CD4-positive, CD25-positive, alpha-beta regulatory T cell (primary cell): ENCODE data around the gene PIK3R5. TPM values are rescaled to one million over a fixed set of nuclear protein-coding genes. Genes with fewer than 3 reads are reported as not detected.

Source experiments
- ATAC-seq, 2 donors: fragments of 150-1000 bp; cut with Tn5 transposase; one replicate each; pipeline ENCODE4 v1.10.0; 2021; ENCODE audit warnings: low read depth in 2 of 2, moderate number of reproducible peaks in 2 of 2, moderate library complexity in 1 of 2
- DNase-seq, 3 donors: peaks; one replicate each; pipeline versions ENCODE4 v3.0.0 to v3.0.0-alpha.2; 2012 to 2022; ENCODE audit warnings: mixed read lengths in 1 of 3
- H3K27ac ChIP-seq: one replicate; pipeline ENCODE4 v1.7.0; 2013; ENCODE audit warnings: mild to moderate bottlenecking, low read length; ENCODE audit not compliant: insufficient read depth, poor library complexity, severe bottlenecking
- H3K27me3 ChIP-seq: one replicate; pipeline ENCODE4 v1.7.0; 2013; ENCODE audit warnings: low read length; ENCODE audit not compliant: control insufficient read depth, insufficient read depth
- H3K36me3 ChIP-seq: one replicate; pipeline ENCODE4 v1.7.0; 2013; ENCODE audit warnings: mild to moderate bottlenecking, low read length, moderate library complexity; ENCODE audit not compliant: control insufficient read depth, insufficient read depth
- H3K4me1 ChIP-seq: 2 replicates; pipeline ENCODE4 v1.7.0; 2013; ENCODE audit warnings: mild to moderate bottlenecking, low read length; ENCODE audit not compliant: insufficient read depth, control insufficient read depth, poor library complexity, severe bottlenecking
- H3K4me3 ChIP-seq: one replicate; pipeline ENCODE4 v1.7.0; 2013; ENCODE audit warnings: low read depth, mild to moderate bottlenecking, low read length, moderate library complexity
- H3K9me3 ChIP-seq, 2 experiments: 1 replicate in 1 of 2; 2 replicates in 1 of 2; pipeline ENCODE4 v1.7.0; 2013; ENCODE audit warnings: low read length in 2 of 2, mild to moderate bottlenecking in 1 of 2, moderate library complexity in 1 of 2; ENCODE audit not compliant: control insufficient read depth in 2 of 2
- H3K27ac Mint-ChIP-seq, 3 donors: one replicate each; pipeline ENCODE4 v1.8.0; 2020 to 2022; ENCODE audit warnings: mild to moderate bottlenecking in 3 of 3, mixed read lengths in 3 of 3, moderate library complexity in 2 of 3
- H3K27me3 Mint-ChIP-seq: one replicate; pipeline ENCODE4 v1.8.0; 2022; ENCODE audit warnings: mild to moderate bottlenecking, mixed read lengths
- H3K36me3 Mint-ChIP-seq: one replicate; pipeline ENCODE4 v1.8.0; 2020; ENCODE audit warnings: mixed read lengths
- H3K4me1 Mint-ChIP-seq, 4 donors: one replicate each; pipeline ENCODE4 v1.8.0; 2020 to 2022; ENCODE audit warnings: mixed read lengths in 4 of 4, mild to moderate bottlenecking in 1 of 4
- H3K4me3 Mint-ChIP-seq, 4 donors: one replicate each; pipeline ENCODE4 v1.8.0; 2020 to 2022; ENCODE audit warnings: mild to moderate bottlenecking in 4 of 4, mixed read lengths in 4 of 4, moderate library complexity in 3 of 4
- H3K9me3 Mint-ChIP-seq, 7 donors: one replicate each; pipeline ENCODE4 v1.8.0; 2020 to 2022; ENCODE audit warnings: mixed read lengths in 7 of 7, mild to moderate bottlenecking in 3 of 7, moderate library complexity in 2 of 7
- polyA plus RNA-seq, 4 donors: library from polyadenylated mRNA; unstranded; fragments of 300-500 nt; fragmentation: Illumina TruSeq; gene quantifications; one replicate each; pipeline ENCODE4 v1.2.3, GENCODE V29; 2021
- total RNA-seq: library from RNA; stranded (reverse); gene quantifications from one replicate; pipeline ENCODE4 v1.2.3, GENCODE V29; 2022

PIK3R5 gene
- total and polyA plus RNA-seq, 5 donors from 2014 or later = 34.8 to 275 (median 37.5) TPM

- Mint-ChIP-seq H3K4me3 (no peak overlapping the region), H3K27ac (no peak overlapping the region), H3K36me3 (no peaks in the 10 kb centered on the region), H3K27me3 (peaks cover 14% of the 10 kb centered on the region), H3K4me1 (no peaks in the 10 kb centered on the region), H3K9me3 (no peaks in the 10 kb centered on the region)
- Histone ChIP-seq H3K27ac (no peak overlapping the region), H3K4me1 (no peaks in the 10 kb centered on the region), H3K36me3 (no peaks in the 10 kb centered on the region), H3K27me3 (no peaks in the 10 kb centered on the region), H3K4me3 (no peak overlapping the region), H3K9me3 (no peaks in the 10 kb centered on the region)
- no peak for ATAC-seq
- no peak for DNase-seq
These were observed 122.2 kb downstream of the PIK3R5 start for GRCh38 chr17:8843344-8843743.

DNA sequence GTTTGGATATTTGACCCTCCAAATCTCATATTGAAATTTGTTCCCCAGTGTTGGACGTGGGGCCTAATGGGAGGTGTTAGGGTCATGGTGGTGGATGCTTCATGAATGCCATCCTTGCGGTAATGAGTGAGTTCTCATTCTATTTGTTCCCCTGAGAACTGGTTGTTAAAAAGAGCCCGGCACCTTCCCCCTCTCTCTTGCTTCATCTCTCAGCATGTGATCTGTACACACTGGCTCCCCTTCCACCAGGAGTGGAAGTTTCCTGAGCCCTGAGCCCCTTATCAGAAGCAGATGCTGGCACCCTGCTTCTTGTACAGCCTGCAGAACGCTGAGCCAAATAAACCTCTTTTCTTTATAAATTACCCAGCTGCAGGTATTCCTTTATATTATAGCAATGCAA, 123.7 kb downstream of the PIK3R5 start:
- H3K9me3 ChIP-seq = no peaks in the 10 kb centered on the region
- H3K4me3 ChIP-seq = no peak overlapping the region
- no peak for DNase-seq
- H3K27ac Mint-ChIP-seq = peak overlapping the region in 1 of 3 donors; percentile 17
- no peaks in the 10 kb centered on the region for H3K36me3 Mint-ChIP-seq
- ATAC-seq = no peak
- no peaks in the 10 kb centered on the region for H3K9me3 Mint-ChIP-seq
- no peaks in the 10 kb centered on the region for H3K4me1 Mint-ChIP-seq
- no peak overlapping the region for H3K4me3 Mint-ChIP-seq
- no peaks in the 10 kb centered on the region for H3K36me3 ChIP-seq
- H3K27ac ChIP-seq = no peak overlapping the region
- peaks cover 14% of the 10 kb centered on the region for H3K27me3 Mint-ChIP-seq
- H3K4me1 ChIP-seq = no peaks in the 10 kb centered on the region
- no peaks in the 10 kb centered on the region for H3K27me3 ChIP-seq

GRCh38 chr17:8839410-8839935, 126.0 kb downstream of the PIK3R5 start:
- ATAC-seq = no peak
- no peaks in the 10 kb centered on the region for H3K4me1 ChIP-seq
- no peak overlapping the region for H3K27ac ChIP-seq
- H3K9me3 Mint-ChIP-seq = no peaks in the 10 kb centered on the region
- H3K27ac Mint-ChIP-seq = no peak overlapping the region
- H3K36me3 ChIP-seq = no peaks in the 10 kb centered on the region
- peaks cover 17% of the 10 kb centered on the region for H3K27me3 Mint-ChIP-seq
- H3K4me1 Mint-ChIP-seq = no peaks in the 10 kb centered on the region
- H3K9me3 ChIP-seq = no peaks in the 10 kb centered on the region
- DNase-seq = no peak
- no peak overlapping the region for H3K4me3 Mint-ChIP-seq
- no peak overlapping the region for H3K4me3 ChIP-seq
- no peaks in the 10 kb centered on the region for H3K36me3 Mint-ChIP-seq
- H3K27me3 ChIP-seq = no peaks in the 10 kb centered on the region

- Histone ChIP-seq H3K4me1 (no peaks in the 10 kb centered on the region), H3K9me3 (no peaks in the 10 kb centered on the region), H3K27me3 (no peaks in the 10 kb centered on the region), H3K36me3 (no peaks in the 10 kb centered on the region), H3K27ac (no peak overlapping the region), H3K4me3 (no peak overlapping the region)
- Mint-ChIP-seq H3K27ac (no peak overlapping the region), H3K27me3 (peaks cover 17% of the 10 kb centered on the region), H3K4me1 (no peaks in the 10 kb centered on the region), H3K4me3 (no peak overlapping the region), H3K36me3 (no peaks in the 10 kb centered on the region), H3K9me3 (no peaks in the 10 kb centered on the region)
- DNase-seq (no peak), ATAC-seq (no peak)
These were observed 126.9 kb downstream of the PIK3R5 start for GRCh38 chr17:8838551-8839095.

- no peaks in the 10 kb centered on the region for H3K4me1 ChIP-seq
- DNase-seq (no peak), ATAC-seq (no peak)
- no peak overlapping the region for H3K4me3 ChIP-seq
- H3K27ac ChIP-seq = no peak overlapping the region
- Mint-ChIP-seq H3K4me1 (no peaks in the 10 kb centered on the region), H3K4me3 (no peak overlapping the region), H3K27me3 (peaks cover 11% of the 10 kb centered on the region), H3K36me3 (no peaks in the 10 kb centered on the region), H3K27ac (no peak overlapping the region), H3K9me3 (no peaks in the 10 kb centered on the region)
- H3K9me3 ChIP-seq = no peaks in the 10 kb centered on the region
- H3K36me3 ChIP-seq = no peaks in the 10 kb centered on the region
- H3K27me3 ChIP-seq = no peaks in the 10 kb centered on the region
These were observed 127.9 kb downstream of the PIK3R5 start for GRCh38 chr17:8837563-8838075.

DNA sequence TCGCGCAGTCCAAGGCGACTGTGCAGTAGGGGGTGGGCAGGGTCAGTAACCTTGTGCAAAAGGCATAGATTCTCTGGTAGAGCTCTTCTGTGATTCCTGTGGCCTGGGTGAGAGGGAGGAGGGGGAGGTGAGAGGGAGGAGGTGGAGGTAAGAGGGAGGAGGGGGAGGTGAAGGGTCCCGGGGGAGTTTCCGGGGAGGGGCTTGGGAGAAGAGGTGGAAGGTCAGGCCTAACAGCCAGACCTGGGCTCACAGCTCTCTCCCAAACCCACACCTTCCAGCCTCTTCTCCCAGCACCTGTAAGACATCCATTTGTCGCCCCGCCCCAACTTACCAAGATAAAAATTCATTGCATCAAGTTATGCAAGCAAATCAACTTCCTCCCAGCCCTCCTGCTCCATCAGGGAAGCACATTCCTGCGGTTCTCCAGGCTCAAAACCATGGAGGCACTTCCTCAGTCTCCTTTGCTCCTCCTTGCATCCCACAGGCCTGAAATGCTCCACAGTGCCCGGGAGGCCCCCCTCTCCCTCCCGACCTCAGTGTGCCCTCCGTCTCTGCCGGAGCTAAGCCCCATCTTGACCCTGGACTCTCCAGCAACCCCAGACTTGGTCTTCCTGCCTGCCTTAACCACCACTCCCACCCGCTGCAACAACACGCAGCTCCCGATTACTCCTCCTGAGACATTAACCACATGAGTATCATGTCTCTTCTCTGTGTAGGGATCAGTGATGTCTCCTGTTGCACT, 128.5 kb downstream of the PIK3R5 start:
- Mint-ChIP-seq H3K4me1 (no peaks in the 10 kb centered on the region), H3K27me3 (peaks cover 11% of the 10 kb centered on the region), H3K4me3 (no peak overlapping the region), H3K9me3 (no peaks in the 10 kb centered on the region), H3K36me3 (no peaks in the 10 kb centered on the region), H3K27ac (no peak overlapping the region)
- Histone ChIP-seq H3K27ac (no peak overlapping the region), H3K4me3 (no peak overlapping the region), H3K27me3 (no peaks in the 10 kb centered on the region), H3K4me1 (no peaks in the 10 kb centered on the region), H3K36me3 (no peaks in the 10 kb centered on the region), H3K9me3 (no peaks in the 10 kb centered on the region)
- DNase-seq (no peak), ATAC-seq (no peak)

- no peaks in the 10 kb centered on the region for H3K36me3 ChIP-seq
- Mint-ChIP-seq H3K4me3 (no peak overlapping the region), H3K9me3 (no peaks in the 10 kb centered on the region), H3K27me3 (peaks cover 7% of the 10 kb centered on the region), H3K4me1 (no peaks in the 10 kb centered on the region), H3K36me3 (no peaks in the 10 kb centered on the region), H3K27ac (no peak overlapping the region)
- ATAC-seq (no peak), DNase-seq (no peak)
- no peaks in the 10 kb centered on the region for H3K4me1 ChIP-seq
- H3K27ac ChIP-seq = no peak overlapping the region
- H3K4me3 ChIP-seq = no peak overlapping the region
- no peaks in the 10 kb centered on the region for H3K27me3 ChIP-seq
- no peaks in the 10 kb centered on the region for H3K9me3 ChIP-seq
These were observed 129.7 kb downstream of the PIK3R5 start for GRCh38 chr17:8835631-8836364.
